NCI-H524 (cell line): Measurements from ENCODE around the gene USP32.
A peak's percentile ranks its signal among the peaks of the same experiment; 100 is the strongest.
"Not testable (repeated sequence)": the region's sequence is repeated elsewhere in the genome, so short reads cannot be mapped to it uniquely, and the experiment has no call there.

Experiments
- DNase-seq, 2 experiments: peaks; one replicate each; lab custom pipeline; 2025; lab: John Stamatoyannopoulos, UW

The USP32 gene

DNA sequence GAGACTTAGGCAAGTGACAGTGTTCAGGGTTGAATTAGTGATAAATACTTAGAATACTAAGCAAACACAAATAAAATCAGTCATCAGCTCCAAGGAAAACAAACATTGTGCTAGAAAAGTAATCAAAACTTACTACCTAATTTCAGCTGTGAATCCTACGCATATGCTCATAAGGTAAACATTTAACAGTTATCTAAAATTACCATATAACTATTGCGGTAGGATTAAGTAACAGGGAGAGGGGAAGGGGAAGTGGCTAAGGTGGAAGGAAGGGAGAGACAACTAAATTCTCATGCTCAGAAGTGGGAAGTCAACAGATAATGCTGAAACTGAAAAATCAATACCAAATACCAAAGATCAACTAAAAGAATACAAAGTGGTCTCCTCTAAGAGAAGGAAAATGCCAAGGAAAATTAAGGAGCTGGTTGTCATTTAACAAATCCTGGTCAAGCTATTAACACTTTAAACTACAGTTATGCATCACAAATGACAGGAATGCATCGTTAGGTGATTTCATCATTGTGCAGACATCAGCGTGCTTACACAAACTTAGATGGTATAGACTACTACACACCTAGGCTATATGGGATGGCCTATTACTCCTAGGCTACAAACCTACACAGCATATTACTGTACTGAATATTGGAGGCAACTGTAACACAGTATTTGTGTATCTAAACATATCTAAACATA, 20.0 kb downstream of the USP32 start:
- no peak for DNase-seq

GRCh38 chr17:60371416-60371815, 20.5 kb downstream of the USP32 start:
- no peak for DNase-seq

DNA sequence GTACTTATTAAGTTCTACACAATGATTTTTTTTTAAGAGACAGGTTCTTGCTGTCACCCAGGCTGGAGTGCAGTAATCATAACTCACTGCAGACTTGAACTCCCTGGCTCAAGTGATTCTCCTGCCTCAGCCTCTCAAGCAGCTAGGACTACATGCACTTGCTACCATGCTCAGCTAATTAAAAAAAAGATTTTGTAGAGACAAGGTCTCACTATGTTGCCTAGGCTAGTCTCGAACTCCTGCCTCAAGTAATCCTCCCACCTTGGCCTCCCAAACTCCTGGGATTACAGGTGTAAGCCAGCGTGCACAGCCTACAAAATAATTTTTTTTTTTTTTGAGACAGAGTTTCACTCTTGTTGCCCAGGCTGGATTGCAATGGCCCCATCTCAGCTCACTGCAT, 22.2 kb downstream of the USP32 start:
- no peak for DNase-seq

- DNase-seq, result no peak
Observed at GRCh38 chr17:60363700-60364405, 28.1 kb downstream of the USP32 start.

DNA sequence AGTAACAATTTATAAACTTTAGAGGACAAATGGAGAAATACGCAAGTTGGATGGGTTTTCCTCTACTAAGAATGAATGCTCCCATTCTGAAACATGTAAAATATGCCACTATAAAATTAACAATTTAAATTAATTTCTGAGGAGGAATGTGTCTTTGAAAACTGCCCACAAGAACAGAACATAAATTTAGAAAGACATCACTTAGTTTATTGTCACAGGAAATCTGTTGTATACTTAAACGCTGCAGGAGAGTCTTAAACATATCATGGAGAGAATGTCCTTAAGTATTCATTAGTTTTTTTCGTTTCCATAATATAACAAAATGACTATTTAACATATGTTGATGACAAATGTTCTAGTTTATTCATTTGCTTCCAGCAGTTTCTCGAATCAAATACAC, 29.6 kb downstream of the USP32 start:
- no peak for DNase-seq

DNA sequence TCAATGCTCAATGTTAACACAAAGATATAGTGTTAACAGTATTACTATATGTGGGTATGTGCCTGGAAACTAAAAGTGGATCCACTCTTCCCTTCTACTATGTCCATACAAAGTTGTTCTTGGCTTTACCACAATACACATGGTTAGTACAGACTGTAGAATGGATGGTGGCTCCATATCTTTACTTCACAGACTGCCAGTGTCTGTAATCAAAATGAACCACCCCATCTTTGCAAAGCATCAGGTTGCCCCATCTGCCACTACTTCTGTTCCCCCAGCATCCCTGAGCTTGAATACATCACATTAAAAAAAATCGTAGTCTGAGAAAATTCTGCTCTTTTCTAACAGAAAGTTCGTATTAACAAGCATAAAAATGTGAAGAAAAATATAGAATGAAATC, 30.0 kb downstream of the USP32 start:
- peak; percentile 75 to 82 for DNase-seq

GRCh38 chr17:60359415-60359814, 32.5 kb downstream of the USP32 start:
- DNase-seq, result no peak

DNA sequence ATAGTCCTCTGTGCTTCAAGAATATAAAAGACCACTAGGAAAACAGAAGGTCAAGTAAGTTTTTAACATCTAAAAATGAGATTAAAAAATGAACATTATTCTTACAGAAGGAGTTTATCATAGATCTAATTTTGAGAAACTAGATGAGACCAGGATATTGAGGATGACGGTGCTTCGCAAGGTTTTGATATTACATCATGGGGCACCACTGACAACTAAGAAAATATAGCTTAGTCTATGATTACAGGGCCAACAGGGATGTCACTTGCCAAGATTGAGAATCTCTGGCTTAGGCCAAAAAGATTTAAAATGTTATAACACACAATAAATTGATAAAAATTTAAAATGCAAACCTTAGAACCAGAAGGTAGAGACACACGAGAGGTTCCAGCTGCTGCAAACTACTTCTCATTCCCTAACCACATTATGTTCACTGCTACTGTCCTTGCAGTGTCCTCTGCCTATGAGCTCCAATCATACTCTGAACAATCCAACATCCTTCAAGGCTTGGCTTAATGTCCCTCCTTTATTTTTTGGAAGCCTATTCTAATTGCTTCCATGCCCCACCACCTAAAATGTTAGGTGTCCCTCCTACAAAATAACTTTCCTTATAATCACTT, 33.2 kb downstream of the USP32 start:
- no peak for DNase-seq

- DNase-seq, result no peak
Observed at GRCh38 chr17:60356940-60357339, 35.0 kb downstream of the USP32 start.

- peak in 1 of 2 experiments; percentile 37 for DNase-seq
Observed at GRCh38 chr17:60355663-60356594, 36.0 kb downstream of the USP32 start.

- no peak for DNase-seq
Observed at GRCh38 chr17:60354223-60354622, 37.7 kb downstream of the USP32 start.

DNA sequence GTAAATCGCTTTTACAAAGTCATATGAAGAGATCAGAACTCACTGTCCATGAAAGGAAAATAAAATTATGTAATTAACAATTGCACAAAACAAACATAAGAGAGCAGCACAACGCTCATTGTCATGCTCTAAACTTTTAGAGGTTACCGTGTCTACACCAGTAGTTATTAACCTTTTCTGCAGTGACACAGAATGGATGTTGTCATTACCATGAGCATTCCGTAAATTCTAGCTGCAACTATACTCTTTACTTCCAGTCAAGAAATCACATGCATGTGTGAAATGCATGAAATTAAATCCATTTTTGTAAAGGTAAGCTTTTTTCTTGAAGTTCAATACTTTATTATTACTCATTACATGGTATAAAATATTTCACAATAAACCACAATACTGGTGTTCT, 38.2 kb downstream of the USP32 start:
- no peak for DNase-seq

DNA sequence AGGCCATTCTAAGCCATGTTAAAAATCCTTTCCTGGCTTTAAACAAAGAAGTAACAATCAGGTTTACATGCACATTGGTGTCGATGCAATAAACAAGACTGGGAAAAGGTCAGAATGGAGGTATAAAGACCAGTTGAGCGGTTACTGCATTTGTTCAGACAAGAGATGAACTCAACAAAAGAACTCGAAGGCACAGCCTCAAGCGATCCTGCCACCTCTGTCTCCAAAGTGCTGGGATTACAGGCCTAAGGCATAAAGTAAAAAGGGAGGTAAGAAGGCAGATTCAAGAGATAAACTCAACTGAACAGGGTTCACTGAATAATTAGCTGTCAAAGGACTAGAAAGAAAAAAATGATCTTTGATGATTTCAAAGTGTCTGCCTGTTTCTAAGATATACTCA, 39.4 kb downstream of the USP32 start:
- no peak for DNase-seq

- DNase-seq, result peak in 1 of 2 experiments; percentile 32
Observed at GRCh38 chr17:60352071-60352470, 39.9 kb downstream of the USP32 start.

DNA sequence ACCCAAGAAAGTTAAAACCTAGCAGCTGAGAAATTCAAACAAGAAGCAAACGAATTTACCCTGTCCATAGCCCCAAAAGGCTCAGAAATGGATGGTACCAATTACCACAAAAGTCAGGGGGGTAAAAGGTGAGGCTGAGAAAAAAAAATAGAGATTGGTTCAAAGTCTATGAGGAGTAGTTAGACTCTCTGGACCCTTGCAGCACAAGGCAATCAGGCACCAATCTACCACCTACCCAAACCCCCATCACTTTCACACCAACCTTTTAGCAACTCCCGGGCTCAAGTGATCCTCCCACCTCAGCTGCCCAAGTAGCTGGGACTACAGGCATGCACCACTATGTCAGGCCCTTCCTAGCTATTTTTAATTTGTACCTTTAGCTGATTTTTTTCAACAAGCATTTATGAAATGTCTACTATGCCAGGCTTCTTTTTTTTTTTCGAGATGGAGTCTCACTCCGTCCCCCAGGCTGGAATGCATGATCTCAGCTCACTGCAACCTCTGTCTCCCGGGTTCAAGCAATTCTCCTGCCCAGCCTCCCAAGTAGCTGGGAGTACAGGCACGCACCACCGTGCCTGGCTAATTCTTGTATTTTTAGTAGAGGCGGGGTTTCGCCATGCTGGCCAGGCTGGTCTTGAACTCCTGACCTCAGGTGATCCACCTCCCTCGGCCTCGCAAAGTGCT, 40.8 kb downstream of the USP32 start:
- DNase-seq, result no peak

DNA sequence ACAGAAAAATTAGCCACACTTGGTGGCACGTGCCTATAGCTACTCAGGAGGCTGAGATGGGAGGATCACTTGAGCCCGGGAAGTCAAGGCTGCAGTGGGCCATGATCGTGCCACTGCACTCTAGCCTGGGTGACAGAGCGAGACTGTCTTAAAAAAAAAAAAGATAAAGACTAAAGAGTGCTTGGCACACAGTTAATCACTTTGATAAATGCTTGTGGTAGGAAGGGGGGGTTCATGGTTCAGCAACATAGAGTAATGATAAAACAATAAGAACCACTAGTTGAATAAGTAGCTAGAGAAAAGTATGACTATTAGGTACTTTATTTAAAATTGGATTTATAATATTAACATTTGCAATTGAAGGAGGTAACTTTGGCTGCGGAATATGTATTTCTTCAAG, 43.3 kb downstream of the USP32 start:
- no peak for DNase-seq

- peak in 1 of 2 experiments; percentile 19 for DNase-seq
Observed at GRCh38 chr17:60345233-60345632, 46.7 kb downstream of the USP32 start.

- not testable (repeated sequence) for DNase-seq
Observed at GRCh38 chr17:60342492-60342891, 49.4 kb downstream of the USP32 start.

- no peak for DNase-seq
Observed at GRCh38 chr17:60335289-60335688, 56.6 kb downstream of the USP32 start.

DNA sequence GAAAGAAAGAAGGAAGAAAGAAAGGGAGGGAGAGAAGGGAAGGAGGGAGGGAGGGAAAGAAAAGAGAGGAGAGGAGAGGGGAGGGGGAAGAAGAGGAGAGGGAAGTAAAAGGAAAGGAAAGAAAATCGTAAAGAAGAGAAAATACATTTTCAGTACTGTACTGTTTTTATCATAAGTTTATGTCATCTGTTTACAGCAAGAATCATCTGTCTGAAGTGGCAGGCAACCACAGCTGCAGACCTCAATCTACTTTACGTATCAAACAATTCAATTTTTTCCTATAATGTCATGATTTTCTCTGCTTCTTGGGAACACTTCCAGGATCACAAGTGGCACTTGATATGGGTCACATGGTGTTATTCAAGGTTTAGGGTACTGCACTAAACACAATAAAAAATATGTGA, 58.3 kb downstream of the USP32 start:
- DNase-seq, result peak; percentile 23 to 35

DNA sequence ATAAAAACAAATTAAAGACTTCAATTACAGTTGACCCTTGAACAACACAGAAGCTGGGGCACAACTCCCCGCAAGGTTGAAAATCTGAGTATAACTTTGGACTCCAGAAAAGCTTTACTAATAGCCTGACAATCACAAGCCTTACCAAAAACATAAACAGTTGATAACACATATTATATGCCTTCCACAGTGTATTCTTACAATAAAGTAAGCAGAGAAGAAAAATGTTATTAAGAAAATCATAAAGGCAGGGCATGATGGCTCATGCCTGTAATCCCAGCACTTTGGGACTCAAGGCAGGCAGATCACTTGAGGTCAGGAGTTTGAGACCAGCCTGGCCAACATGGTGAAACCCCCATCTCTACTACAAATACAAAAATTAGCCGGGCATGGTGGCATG, 58.9 kb downstream of the USP32 start:
- DNase-seq, result not testable (repeated sequence)

GRCh38 chr17:60332574-60332973, 59.4 kb downstream of the USP32 start:
- no peak for DNase-seq
